Measurements from ENCODE around the gene VPS33A.

GRCh38 chr12:122189626-122190475 lies 76.4 kb downstream of the VPS33A start:
- TF ChIP-seq CTCF (optimal IDR thresholded peaks at IDR 0.05 in 1 of 3, IDR thresholded peaks at IDR 0.05 in 1 of 3, conservative IDR thresholded peaks at IDR 0.05 in 1 of 3; ENCODE audit: extremely low read depth in 1 of 3, insufficient read depth in 2 of 3, low read length in 3 of 3) = no peak
- TF ChIP-seq EZH2 (IDR thresholded peaks at IDR 0.05; ENCODE audit: low read length) = no peak

Measured in keratinocyte (primary cell).